GM23248 (cell line): ENCODE measurements around the gene FBXO15.

Source experiments
- EZH2 ChIP-seq: fragments of 200-600 bp; sonication (generic); IDR thresholded peaks from 2 replicates; pipeline ENCODE4 v1.6.1; 2018; ENCODE audit warnings: antibody characterized with exemption, mild to moderate bottlenecking; ENCODE audit not compliant: insufficient read depth, poor library complexity, severe bottlenecking
- EZH2phosphoT487 ChIP-seq: fragments of 200-600 bp; sonication (generic); IDR thresholded peaks from 2 replicates; pipeline ENCODE4 v1.6.1; 2018; ENCODE audit warnings: antibody characterized with exemption, moderate library complexity, mild to moderate bottlenecking, low read depth; ENCODE audit not compliant: insufficient read depth

DNA sequence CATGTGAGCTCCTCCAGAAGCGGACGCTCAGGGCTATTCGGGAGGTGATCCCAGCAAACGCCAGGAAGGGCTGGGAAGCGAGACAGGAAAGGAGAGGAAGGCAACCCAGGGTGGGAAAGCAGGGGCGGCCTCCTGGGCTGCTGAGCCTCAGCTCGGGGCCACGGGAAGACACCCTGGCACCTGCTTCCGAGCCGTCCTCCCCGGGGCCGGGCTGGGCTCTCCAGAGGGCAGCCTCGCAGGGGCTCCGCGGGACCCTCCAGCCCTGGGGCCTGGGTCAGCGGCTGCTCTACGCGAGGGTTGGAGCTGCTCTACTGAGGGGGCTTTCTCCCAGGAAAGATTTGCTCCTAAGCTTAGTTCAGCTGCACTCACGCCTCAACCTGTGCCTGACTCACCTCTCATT, 34.7 kb upstream of the FBXO15 start:
- TF ChIP-seq EZH2 (no peak), EZH2phosphoT487 (no peak)
